ENCODE results near the gene KIF1C.
"Not testable (repeated sequence)": the region's sequence is repeated elsewhere in the genome, so short reads cannot be mapped to it uniquely, and the experiment has no call there.

KIF1C gene

DNA sequence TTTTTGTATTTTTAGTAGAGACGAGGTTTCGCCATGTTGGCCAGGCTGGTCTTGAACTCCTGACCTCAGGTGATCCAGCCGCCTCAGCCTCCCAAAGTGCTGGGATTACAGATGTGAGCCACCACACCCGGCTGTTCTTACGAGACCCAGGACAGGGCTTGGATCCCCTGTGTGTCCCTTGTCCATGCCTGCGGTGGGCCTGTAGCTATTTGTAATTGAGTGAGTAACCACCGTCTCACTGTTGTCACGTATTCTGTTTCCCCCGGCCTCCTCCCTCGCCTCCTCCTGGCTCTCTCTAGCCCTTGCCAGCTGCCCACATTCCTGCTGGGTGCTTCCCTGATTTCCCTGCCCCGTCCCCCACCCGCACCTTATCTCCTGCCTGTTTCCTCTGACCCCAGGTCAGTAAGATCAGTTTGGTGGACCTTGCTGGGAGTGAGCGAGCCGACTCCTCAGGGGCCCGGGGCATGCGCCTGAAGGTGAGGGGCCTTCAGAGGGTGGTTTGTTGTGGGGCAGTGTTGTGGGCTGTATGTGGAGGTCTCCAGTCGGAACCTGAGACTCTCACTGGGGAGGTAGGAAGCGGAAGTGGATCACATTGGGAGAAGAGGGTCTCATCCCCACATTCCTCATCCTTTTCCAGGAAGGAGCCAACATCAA lies 5.6 kb downstream of the KIF1C start:
- peaks cover 31% of the 10 kb centered on the region for H3K4me1 ChIP-seq (ENCODE audit: control insufficient read depth, insufficient read depth, low read length)
- H3K27ac ChIP-seq (ENCODE audit: low read length) = no peak overlapping the region
- no peaks in the 10 kb centered on the region for H3K27me3 ChIP-seq (ENCODE audit: control insufficient read depth in 1 of 2, insufficient read depth in 2 of 2, low read length in 2 of 2)
- no peak overlapping the region for H3K9ac ChIP-seq (ENCODE audit: low read length in 2 of 2)
- peaks cover 62 to 63% of the 10 kb centered on the region in 2 donors for H3K36me3 ChIP-seq (ENCODE audit: control insufficient read depth in 2 of 2, insufficient read depth in 2 of 2, low read length in 2 of 2)
- no peaks in the 10 kb centered on the region for H3K9me3 ChIP-seq (ENCODE audit: control insufficient read depth in 2 of 2, low read length in 2 of 2)
- H3K4me3 ChIP-seq (ENCODE audit: low read length in 2 of 2) = no peak overlapping the region

DNA sequence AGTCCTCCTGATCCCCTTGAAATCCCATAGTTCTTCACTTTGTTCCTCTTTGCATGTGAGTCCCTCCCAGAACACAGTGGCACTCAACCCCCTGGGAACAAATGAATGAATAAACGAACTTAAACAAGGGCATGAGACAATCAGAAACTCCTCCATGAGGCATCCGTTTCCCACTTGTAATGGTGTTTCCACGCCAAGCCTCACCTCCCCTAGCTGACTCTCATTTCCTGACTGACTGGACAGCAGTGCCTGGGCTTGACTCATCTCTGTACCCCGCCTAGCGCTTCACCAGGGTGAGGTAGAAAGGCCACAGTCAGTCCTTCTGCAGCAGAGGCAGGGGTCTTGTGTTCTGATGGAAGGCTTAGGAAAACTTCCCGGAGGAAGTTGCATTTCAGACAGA lies 14.2 kb downstream of the KIF1C start:
- Histone ChIP-seq H3K9ac (ENCODE audit: low read length in 2 of 2) (no peak overlapping the region), H3K36me3 (ENCODE audit: control insufficient read depth in 2 of 2, insufficient read depth in 2 of 2, low read length in 2 of 2) (peaks cover 52 to 62% of the 10 kb centered on the region in 2 donors), H3K4me1 (ENCODE audit: control insufficient read depth, insufficient read depth, low read length) (no peaks in the 10 kb centered on the region), H3K27me3 (ENCODE audit: control insufficient read depth in 1 of 2, insufficient read depth in 2 of 2, low read length in 2 of 2) (no peaks in the 10 kb centered on the region), H3K4me3 (ENCODE audit: low read length in 2 of 2) (no peak overlapping the region), H3K9me3 (ENCODE audit: control insufficient read depth in 2 of 2, low read length in 2 of 2) (no peaks in the 10 kb centered on the region), H3K27ac (ENCODE audit: low read length) (no peak overlapping the region)

DNA sequence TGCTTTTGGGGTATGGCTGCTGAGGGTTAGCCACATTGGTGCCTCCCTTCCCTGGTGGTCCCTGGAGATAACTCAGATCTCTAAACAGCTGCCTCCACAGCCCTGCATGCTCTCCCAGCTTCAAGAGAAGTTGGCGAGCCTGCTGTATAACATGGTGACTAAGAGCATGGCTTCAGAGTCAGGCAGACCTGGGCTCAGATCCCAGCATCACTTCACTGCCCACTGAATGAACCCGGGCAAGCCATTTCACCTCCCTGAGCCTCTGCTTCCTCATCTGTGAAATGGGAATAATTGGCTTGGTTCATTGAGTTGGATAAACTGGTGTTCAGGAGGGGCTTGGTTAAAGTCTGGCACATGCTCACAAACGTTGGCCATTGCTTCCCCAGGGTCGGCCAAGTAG lies 16.6 kb downstream of the KIF1C start:
- no peak overlapping the region for H3K4me3 ChIP-seq (ENCODE audit: low read length in 2 of 2)
- H3K9me3 ChIP-seq (ENCODE audit: control insufficient read depth in 2 of 2, low read length in 2 of 2) = no peaks in the 10 kb centered on the region
- H3K9ac ChIP-seq (ENCODE audit: low read length in 2 of 2) = no peak overlapping the region
- no peaks in the 10 kb centered on the region for H3K4me1 ChIP-seq (ENCODE audit: control insufficient read depth, insufficient read depth, low read length)
- H3K27ac ChIP-seq (ENCODE audit: low read length) = no peak overlapping the region
- no peaks in the 10 kb centered on the region for H3K27me3 ChIP-seq (ENCODE audit: control insufficient read depth in 1 of 2, insufficient read depth in 2 of 2, low read length in 2 of 2)
- H3K36me3 ChIP-seq (ENCODE audit: control insufficient read depth in 2 of 2, insufficient read depth in 2 of 2, low read length in 2 of 2) = peaks cover 40 to 56% of the 10 kb centered on the region in 2 donors

DNA sequence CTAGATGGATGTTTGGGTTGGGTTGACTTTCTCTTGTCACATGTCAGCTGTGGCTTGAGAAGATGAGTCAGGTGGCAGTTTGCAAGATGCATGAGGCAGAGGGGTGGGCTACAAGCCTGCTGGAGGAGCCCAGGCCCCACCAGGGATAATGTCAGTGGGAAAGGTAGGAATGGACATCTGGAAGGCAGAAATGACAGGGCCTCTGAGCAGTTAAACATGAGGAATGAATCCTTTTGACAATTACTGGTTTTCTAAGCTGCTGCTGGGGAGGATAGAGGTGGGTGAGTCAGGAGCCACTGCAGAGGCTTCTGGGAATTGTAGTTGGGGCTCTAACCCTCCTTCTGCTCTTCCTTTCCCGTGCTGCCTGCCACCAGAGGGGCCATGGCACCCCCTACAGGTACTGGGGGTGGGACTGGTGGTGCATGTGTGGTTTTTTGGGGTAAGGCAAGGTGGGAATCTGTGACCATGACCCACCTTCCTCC lies 21.8 kb downstream of the KIF1C start:
- H3K36me3 ChIP-seq (ENCODE audit: control insufficient read depth in 2 of 2, insufficient read depth in 2 of 2, low read length in 2 of 2) = peaks cover 38 to 51% of the 10 kb centered on the region in 2 donors

DNA sequence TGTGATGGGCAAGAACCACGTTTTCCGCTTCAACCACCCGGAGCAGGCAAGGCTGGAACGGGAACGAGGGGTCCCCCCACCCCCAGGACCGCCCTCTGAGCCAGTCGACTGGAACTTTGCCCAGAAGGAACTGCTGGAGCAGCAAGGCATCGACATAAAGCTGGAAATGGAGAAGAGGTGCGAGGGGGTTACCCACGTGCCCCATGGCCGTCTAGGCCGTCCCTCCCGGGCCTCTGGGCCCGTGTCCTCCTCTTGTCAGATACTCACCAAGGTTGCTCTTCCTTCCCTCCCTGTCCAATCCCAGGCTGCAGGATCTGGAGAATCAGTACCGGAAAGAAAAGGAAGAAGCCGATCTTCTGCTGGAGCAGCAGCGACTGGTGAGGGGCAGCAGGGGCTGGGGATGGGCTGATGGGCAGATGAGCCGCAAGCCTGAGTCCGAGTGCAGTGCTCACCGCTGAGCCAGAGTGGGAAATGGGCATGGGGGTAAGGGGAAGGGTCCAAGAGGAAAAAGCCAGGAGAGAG lies 22.8 kb downstream of the KIF1C start:
- H3K36me3 ChIP-seq (ENCODE audit: control insufficient read depth in 2 of 2, insufficient read depth in 2 of 2, low read length in 2 of 2) = peaks cover 34 to 47% of the 10 kb centered on the region in 2 donors
- no peaks in the 10 kb centered on the region for H3K9me3 ChIP-seq (ENCODE audit: control insufficient read depth in 2 of 2, low read length in 2 of 2)
- H3K4me1 ChIP-seq (ENCODE audit: control insufficient read depth, insufficient read depth, low read length) = no peaks in the 10 kb centered on the region

More for the DNA sequence above, 21.8 kb downstream of the KIF1C start:
- Histone ChIP-seq H3K27me3 (ENCODE audit: control insufficient read depth in 1 of 2, insufficient read depth in 2 of 2, low read length in 2 of 2) (no peaks in the 10 kb centered on the region), H3K4me3 (ENCODE audit: low read length in 2 of 2) (no peak overlapping the region), H3K4me1 (ENCODE audit: control insufficient read depth, insufficient read depth, low read length) (no peaks in the 10 kb centered on the region), H3K27ac (ENCODE audit: low read length) (no peak overlapping the region), H3K9ac (ENCODE audit: low read length in 2 of 2) (no peak overlapping the region), H3K9me3 (ENCODE audit: control insufficient read depth in 2 of 2, low read length in 2 of 2) (no peaks in the 10 kb centered on the region)

DNA sequence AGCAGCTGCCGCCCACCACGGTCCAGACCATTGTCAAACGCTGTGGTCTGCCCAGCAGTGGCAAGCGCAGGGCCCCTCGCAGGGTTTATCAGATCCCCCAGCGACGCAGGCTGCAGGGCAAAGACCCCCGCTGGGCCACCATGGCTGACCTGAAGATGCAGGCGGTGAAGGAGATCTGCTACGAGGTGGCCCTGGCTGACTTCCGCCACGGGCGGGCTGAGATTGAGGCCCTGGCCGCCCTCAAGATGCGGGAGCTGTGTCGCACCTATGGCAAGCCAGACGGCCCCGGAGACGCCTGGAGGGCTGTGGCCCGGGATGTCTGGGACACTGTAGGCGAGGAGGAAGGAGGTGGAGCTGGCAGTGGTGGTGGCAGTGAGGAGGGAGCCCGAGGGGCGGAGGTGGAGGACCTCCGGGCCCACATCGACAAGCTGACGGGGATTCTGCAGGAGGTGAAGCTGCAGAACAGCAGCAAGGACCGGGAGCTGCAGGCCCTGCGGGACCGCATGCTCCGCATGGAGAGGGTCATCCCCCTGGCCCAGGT lies 24.5 kb downstream of the KIF1C start:
- no peak overlapping the region for H3K9ac ChIP-seq (ENCODE audit: low read length in 2 of 2)
- H3K9me3 ChIP-seq (ENCODE audit: control insufficient read depth in 2 of 2, low read length in 2 of 2) = no peaks in the 10 kb centered on the region
- H3K4me3 ChIP-seq (ENCODE audit: low read length in 2 of 2) = no peak overlapping the region
- H3K36me3 ChIP-seq (ENCODE audit: control insufficient read depth in 2 of 2, insufficient read depth in 2 of 2, low read length in 2 of 2) = peaks cover 31 to 40% of the 10 kb centered on the region in 2 donors
- no peak overlapping the region for H3K27ac ChIP-seq (ENCODE audit: low read length)
- H3K27me3 ChIP-seq (ENCODE audit: control insufficient read depth in 1 of 2, insufficient read depth in 2 of 2, low read length in 2 of 2) = no peaks in the 10 kb centered on the region
- H3K4me1 ChIP-seq (ENCODE audit: control insufficient read depth, insufficient read depth, low read length) = peaks cover 4% of the 10 kb centered on the region

More for the DNA sequence above, 22.8 kb downstream of the KIF1C start:
- Histone ChIP-seq H3K9ac (ENCODE audit: low read length in 2 of 2) (no peak overlapping the region), H3K27me3 (ENCODE audit: control insufficient read depth in 1 of 2, insufficient read depth in 2 of 2, low read length in 2 of 2) (no peaks in the 10 kb centered on the region), H3K27ac (ENCODE audit: low read length) (no peak overlapping the region), H3K4me3 (ENCODE audit: low read length in 2 of 2) (no peak overlapping the region)

DNA sequence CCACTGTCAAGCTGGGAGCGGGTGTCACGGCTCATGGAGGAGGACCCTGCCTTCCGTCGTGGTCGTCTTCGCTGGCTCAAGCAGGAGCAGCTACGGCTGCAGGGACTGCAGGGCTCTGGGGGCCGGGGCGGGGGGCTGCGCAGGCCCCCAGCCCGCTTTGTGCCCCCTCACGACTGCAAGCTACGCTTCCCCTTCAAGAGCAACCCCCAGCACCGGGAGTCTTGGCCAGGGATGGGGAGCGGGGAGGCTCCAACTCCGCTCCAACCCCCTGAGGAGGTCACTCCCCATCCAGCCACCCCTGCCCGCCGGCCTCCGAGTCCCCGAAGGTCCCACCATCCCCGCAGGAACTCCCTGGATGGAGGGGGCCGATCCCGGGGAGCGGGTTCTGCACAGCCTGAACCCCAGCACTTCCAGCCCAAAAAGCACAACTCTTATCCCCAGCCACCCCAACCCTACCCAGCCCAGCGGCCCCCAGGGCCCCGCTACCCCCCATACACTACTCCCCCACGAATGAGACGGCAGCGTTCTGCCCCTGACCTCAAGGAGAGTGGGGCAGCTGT lies 25.9 kb downstream of the KIF1C start:
- Histone ChIP-seq H3K4me3 (ENCODE audit: low read length in 2 of 2) (no peak overlapping the region), H3K4me1 (ENCODE audit: control insufficient read depth, insufficient read depth, low read length) (peaks cover 4% of the 10 kb centered on the region), H3K9ac (ENCODE audit: low read length in 2 of 2) (no peak overlapping the region), H3K9me3 (ENCODE audit: control insufficient read depth in 2 of 2, low read length in 2 of 2) (no peaks in the 10 kb centered on the region), H3K27me3 (ENCODE audit: control insufficient read depth in 1 of 2, insufficient read depth in 2 of 2, low read length in 2 of 2) (no peaks in the 10 kb centered on the region), H3K36me3 (ENCODE audit: control insufficient read depth in 2 of 2, insufficient read depth in 2 of 2, low read length in 2 of 2) (peaks cover 29 to 34% of the 10 kb centered on the region in 2 donors), H3K27ac (ENCODE audit: low read length) (no peak overlapping the region)

DNA sequence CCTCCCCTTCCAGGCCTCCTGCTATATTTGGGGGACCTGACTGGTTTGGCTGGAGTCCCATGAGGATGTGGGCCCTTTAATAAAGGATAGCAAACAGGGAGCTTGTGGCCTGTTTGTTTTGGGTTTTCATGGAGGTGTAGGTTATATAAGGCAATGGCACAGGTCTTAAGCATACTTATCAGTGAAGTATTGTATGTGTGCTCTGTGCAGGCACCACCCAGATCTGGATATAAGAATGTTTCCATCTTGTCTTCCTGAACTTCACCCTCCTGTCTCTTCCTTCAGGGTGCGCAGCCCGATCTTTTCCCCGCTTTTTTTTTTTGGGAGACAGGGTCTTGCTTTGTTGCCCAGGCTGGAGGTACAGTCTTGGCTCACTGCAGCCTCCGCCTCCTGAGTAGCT lies 26.9 kb downstream of the KIF1C start:
- no peaks in the 10 kb centered on the region for H3K27me3 ChIP-seq (ENCODE audit: control insufficient read depth in 1 of 2, insufficient read depth in 2 of 2, low read length in 2 of 2)
- H3K9ac ChIP-seq (ENCODE audit: low read length in 2 of 2) = no peak overlapping the region
- no peak overlapping the region for H3K4me3 ChIP-seq (ENCODE audit: low read length in 2 of 2)
- H3K27ac ChIP-seq (ENCODE audit: low read length) = no peak overlapping the region
- H3K9me3 ChIP-seq (ENCODE audit: control insufficient read depth in 2 of 2, low read length in 2 of 2) = no peaks in the 10 kb centered on the region
- peaks cover 20 to 26% of the 10 kb centered on the region in 2 donors for H3K36me3 ChIP-seq (ENCODE audit: control insufficient read depth in 2 of 2, insufficient read depth in 2 of 2, low read length in 2 of 2)
- peaks cover 4% of the 10 kb centered on the region for H3K4me1 ChIP-seq (ENCODE audit: control insufficient read depth, insufficient read depth, low read length)

DNA sequence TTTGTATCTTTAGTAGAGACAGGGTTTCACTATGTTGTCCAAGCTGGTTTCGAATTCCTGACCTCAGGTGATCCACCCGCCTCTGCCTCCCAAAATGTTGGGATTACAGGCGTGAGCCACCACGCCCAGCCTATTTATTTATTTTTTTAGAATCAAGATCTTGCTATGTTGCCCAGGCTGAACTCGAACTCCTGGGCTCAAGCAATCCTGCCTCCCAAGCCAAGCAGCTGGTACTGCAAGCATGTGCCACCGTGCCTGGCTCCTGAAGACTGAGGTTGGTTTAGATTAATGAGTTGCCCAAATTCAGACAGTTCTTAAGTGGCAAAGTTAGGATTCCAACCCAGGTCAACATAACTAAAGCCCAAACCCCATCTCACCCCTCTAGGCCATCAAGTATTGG lies 29.5 kb downstream of the KIF1C start:
- Histone ChIP-seq H3K9ac (ENCODE audit: low read length in 2 of 2) (no peak overlapping the region), H3K4me1 (ENCODE audit: control insufficient read depth, insufficient read depth, low read length) (peaks cover 4% of the 10 kb centered on the region), H3K9me3 (ENCODE audit: control insufficient read depth in 2 of 2, low read length in 2 of 2) (no peaks in the 10 kb centered on the region), H3K27me3 (ENCODE audit: control insufficient read depth in 1 of 2, insufficient read depth in 2 of 2, low read length in 2 of 2) (no peaks in the 10 kb centered on the region), H3K4me3 (ENCODE audit: low read length in 2 of 2) (no peak overlapping the region), H3K36me3 (ENCODE audit: control insufficient read depth in 2 of 2, insufficient read depth in 2 of 2, low read length in 2 of 2) (peaks cover 2 to 5% of the 10 kb centered on the region in 2 donors), H3K27ac (ENCODE audit: low read length) (no peak overlapping the region)

DNA sequence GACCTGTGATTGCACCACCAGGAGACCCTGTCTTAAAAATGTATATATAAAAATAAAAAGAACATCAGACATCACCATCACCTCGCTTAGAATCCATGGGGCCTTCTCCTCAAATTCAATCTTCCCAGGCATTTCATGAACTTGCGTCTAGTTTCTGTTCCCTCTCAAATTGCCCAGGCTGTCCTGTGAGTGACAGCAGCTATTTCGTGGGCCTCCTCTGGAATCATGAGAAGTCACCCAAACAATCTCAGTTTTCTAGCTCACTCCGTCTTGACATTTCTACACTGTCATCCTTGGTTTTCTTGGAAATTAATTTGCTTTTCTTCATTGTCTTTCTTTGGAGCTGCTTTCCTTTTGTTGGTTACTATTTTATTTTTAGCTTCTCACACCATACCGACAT lies 30.2 kb downstream of the KIF1C start:
- H3K36me3 ChIP-seq (ENCODE audit: control insufficient read depth in 2 of 2, insufficient read depth in 2 of 2, low read length in 2 of 2) = peaks cover 0 to 2% of the 10 kb centered on the region in 2 donors
- H3K4me3 ChIP-seq (ENCODE audit: low read length in 2 of 2) = no peak overlapping the region
- no peak overlapping the region for H3K9ac ChIP-seq (ENCODE audit: low read length in 2 of 2)
- no peak overlapping the region for H3K27ac ChIP-seq (ENCODE audit: low read length)
- no peaks in the 10 kb centered on the region for H3K27me3 ChIP-seq (ENCODE audit: control insufficient read depth in 1 of 2, insufficient read depth in 2 of 2, low read length in 2 of 2)
- H3K4me1 ChIP-seq (ENCODE audit: control insufficient read depth, insufficient read depth, low read length) = peaks cover 4% of the 10 kb centered on the region
- no peaks in the 10 kb centered on the region for H3K9me3 ChIP-seq (ENCODE audit: control insufficient read depth in 2 of 2, low read length in 2 of 2)

DNA sequence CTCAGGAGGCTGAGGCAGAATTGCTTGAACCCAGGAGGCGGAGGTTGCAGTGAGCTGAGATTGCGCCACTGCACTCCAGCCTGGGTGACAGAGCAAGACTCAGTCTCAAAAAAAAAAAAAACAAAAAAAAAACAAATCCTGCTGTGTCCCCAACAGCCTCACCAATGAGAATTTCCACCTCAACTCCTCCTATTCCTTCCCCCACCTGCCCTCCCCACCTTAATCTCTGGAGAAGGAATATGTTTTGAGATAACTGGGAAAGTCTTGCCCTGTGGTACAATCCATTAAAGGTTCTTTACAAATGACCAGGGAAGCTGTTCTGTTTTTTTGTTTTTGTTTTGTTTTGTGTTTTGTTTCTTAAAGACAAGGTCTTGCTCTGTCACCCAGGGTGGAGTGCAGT lies 32.4 kb downstream of the KIF1C start:
- not testable (repeated sequence) for H3K4me3 ChIP-seq (ENCODE audit: low read length in 2 of 2); H3K4me1 ChIP-seq (ENCODE audit: control insufficient read depth, insufficient read depth, low read length); H3K27me3 ChIP-seq (ENCODE audit: control insufficient read depth in 1 of 2, insufficient read depth in 2 of 2, low read length in 2 of 2); H3K36me3 ChIP-seq (ENCODE audit: control insufficient read depth in 2 of 2, insufficient read depth in 2 of 2, low read length in 2 of 2); H3K9ac ChIP-seq (ENCODE audit: low read length in 2 of 2); H3K9me3 ChIP-seq (ENCODE audit: control insufficient read depth in 2 of 2, low read length in 2 of 2); H3K27ac ChIP-seq (ENCODE audit: low read length)
